ENCODE data around the gene C3orf52. TPM values are rescaled to one million over a fixed set of nuclear protein-coding genes. Genes with fewer than 3 reads are reported as not detected.
A peak's percentile ranks its signal among the peaks of the same experiment; 100 is the strongest.
"Not testable (repeated sequence)": the region's sequence is repeated elsewhere in the genome, so short reads cannot be mapped to it uniquely, and the experiment has no call there.

The C3orf52 gene
- 12.6 TPM for total RNA-seq (2021; ENCODE audit: unreplicated experiment)
- polyA plus RNA-seq (2012; ENCODE audit: insufficient read length) = 3.7 TPM
- Bru-seq, nascent RNA = percentile 81 among the genes with signal in this experiment
- percentile 76 among the genes with signal in this experiment for BruChase-seq, experiment 1, labeled RNA remaining after a 2-hour chase
- BruChase-seq, experiment 2, labeled RNA remaining after a 6-hour chase = percentile 65 among the genes with signal in this experiment
- long read RNA-seq, transcript C3orf52-201 (6 exons, 2,277 nt) = major isoform, 7 of 18 reads
- long read RNA-seq, partial matches to known transcripts = 1 of 18 reads
- long read RNA-seq, other reads (novel, unspliced or antisense) = 10 of 18 reads

- TF ChIP-seq POLR2AphosphoS5 (IDR thresholded peaks at IDR 0.05; ENCODE audit: low read depth, low read length) (peak; percentile 76), REST (IDR thresholded peaks at IDR 0.05; ENCODE audit: insufficient read depth in 1 of 2, low read depth in 2 of 2, low read length in 1 of 2) (no peak)
- no peaks in the 10 kb centered on the region for H3K27me3 ChIP-seq (ENCODE audit: control insufficient read depth, insufficient read depth, low read length)
- BruUV-seq (replicated peaks) = no TSS peak
- intact Hi-C loops (cut with micrococcal nuclease; ENCODE audit: unreplicated experiment) = no loop called here
- H3K4me1 ChIP-seq (ENCODE audit: control insufficient read depth, insufficient read depth, low read length) = peaks cover 36% of the 10 kb centered on the region
- peak within 1 kb of the TSS; percentile 88 for H3K27ac ChIP-seq (ENCODE audit: low read length)
- ATAC-seq (peak; percentile 97), DNase-seq (ENCODE audit: low read depth, low spot score) (peak; percentile 50)
- ChIA-PET POLR2A (no interaction called here), CTCF (no interaction called here)
- no peaks in the 10 kb centered on the region for H3K9me3 ChIP-seq (ENCODE audit: control insufficient read depth, insufficient read depth, low read depth, low read length)
- H3K4me3 ChIP-seq (ENCODE audit: low read depth in 2 of 2, low read length in 2 of 2) = peak within 1 kb of the TSS; percentile 73 to 77
- in situ Hi-C loops (cut with HindIII; ENCODE audit: low pct_unique_long_range_greater_than_20kb, low sequenced_read_pairs) = no loop called here
- no peaks in the 10 kb centered on the region for H3K36me3 ChIP-seq (ENCODE audit: control insufficient read depth, insufficient read depth, low read length)
Measured at GRCh38 chr3:112086076-112086854, at the start of gene C3orf52. C3orf52 (plus strand) TSS chr3:112086389; CDS start chr3:112086408, 19 bp downstream.

- POLR2A ChIA-PET; DNase-seq (ENCODE audit: low read depth, low spot score); H3K4me3 ChIP-seq (ENCODE audit: low read depth in 2 of 2, low read length in 2 of 2); CTCF ChIA-PET; H3K36me3 ChIP-seq (ENCODE audit: control insufficient read depth, insufficient read depth, low read length); BruUV-seq (replicated peaks); ATAC-seq; in situ Hi-C loops (cut with HindIII; ENCODE audit: low pct_unique_long_range_greater_than_20kb, low sequenced_read_pairs); H3K4me1 ChIP-seq (ENCODE audit: control insufficient read depth, insufficient read depth, low read length); H3K27ac ChIP-seq (ENCODE audit: low read length); H3K9me3 ChIP-seq (ENCODE audit: control insufficient read depth, insufficient read depth, low read depth, low read length); intact Hi-C loops (cut with micrococcal nuclease; ENCODE audit: unreplicated experiment): not testable (repeated sequence)
- H3K27me3 ChIP-seq (ENCODE audit: control insufficient read depth, insufficient read depth, low read length) = peaks cover 14% of the 10 kb centered on the region; the same call in 1 of the 2 replicates
Measured at GRCh38 chr3:112037194-112037593, 49.0 kb upstream of the C3orf52 start.

- Histone ChIP-seq H3K27me3 (ENCODE audit: control insufficient read depth, insufficient read depth, low read length) (peaks cover 18% of the 10 kb centered on the region; the same call in 1 of the 2 replicates), H3K4me1 (ENCODE audit: control insufficient read depth, insufficient read depth, low read length) (peaks cover 2% of the 10 kb centered on the region; the same call in 1 of the 2 replicates), H3K9me3 (ENCODE audit: control insufficient read depth, insufficient read depth, low read depth, low read length) (no peaks in the 10 kb centered on the region), H3K4me3 (ENCODE audit: low read depth in 2 of 2, low read length in 2 of 2) (no peak overlapping the region), H3K27ac (ENCODE audit: low read length) (no peak overlapping the region), H3K36me3 (ENCODE audit: control insufficient read depth, insufficient read depth, low read length) (no peaks in the 10 kb centered on the region)
- in situ Hi-C loops (cut with HindIII; ENCODE audit: low pct_unique_long_range_greater_than_20kb, low sequenced_read_pairs) = no loop called here
- ATAC-seq = no peak
- CTCF ChIA-PET = no interaction called here
- BruUV-seq (replicated peaks) = no TSS peak
- intact Hi-C loops (cut with micrococcal nuclease; ENCODE audit: unreplicated experiment) = no loop called here
- POLR2A ChIA-PET = no interaction called here
- no peak for DNase-seq (ENCODE audit: low read depth, low spot score)
- TF ChIP-seq REST (IDR thresholded peaks at IDR 0.05; ENCODE audit: insufficient read depth in 1 of 2, low read depth in 2 of 2, low read length in 1 of 2) = no peak
- no peak for TF ChIP-seq CTCF (IDR thresholded peaks at IDR 0.05)
- no peak for TF ChIP-seq POLR2AphosphoS5 (IDR thresholded peaks at IDR 0.05; ENCODE audit: low read depth, low read length)
- no peak for TF ChIP-seq TCF7L2 (IDR thresholded peaks at IDR 0.05; ENCODE audit: low read depth, low read length)
- TF ChIP-seq SIN3A (IDR thresholded peaks at IDR 0.05; ENCODE audit: borderline replicate concordance, insufficient read depth, low read depth, low read length) = no peak
Measured at GRCh38 chr3:112038863-112039262, 47.3 kb upstream of the C3orf52 start.

Measured in Panc1 (cell line).